Lower leg skin (tissue), 4 donors: ENCODE data around the gene SMOC2. TPM values are rescaled to one million over a fixed set of nuclear protein-coding genes. Genes with fewer than 3 reads are reported as not detected.

ENCODE experiments used
- DNase-seq, 2 donors: peaks; one replicate each; pipeline ENCODE4 v3.0.0-alpha.2; 2019; ENCODE audit warnings: low spot score in 2 of 2
- H3K4me3 ChIP-seq: fragments of 200-600 bp; sonication (generic); 2 replicates; pipeline ENCODE4 v1.5.1; 2017; ENCODE audit warnings: mild to moderate bottlenecking, low read depth; ENCODE audit not compliant: poor library complexity, severe bottlenecking
- CTCF ChIP-seq, 3 donors: fragments of 450-650 bp; IDR thresholded peaks; one replicate each; pipeline ENCODE4 v1.5.1; 2016; ENCODE audit warnings: antibody characterized with exemption in 3 of 3, mild to moderate bottlenecking in 3 of 3, moderate library complexity in 2 of 3
- POLR2A ChIP-seq, 2 donors: fragments of 450-650 bp; IDR thresholded peaks; one replicate each; pipeline ENCODE4 v1.6.1; 2016 to 2017; ENCODE audit warnings: antibody characterized with exemption in 2 of 2, mild to moderate bottlenecking in 1 of 2, moderate library complexity in 1 of 2
- WGBS, 2 donors: methylation state at CpG; one replicate each; pipeline ENCODE4 v1.1.5; 2018; 5-methylcytosine and 5-hydroxymethylcytosine counted together
- intact Hi-C: fragments of 100-400 bp; cut with DNase I; formaldehyde crosslinking; loops from one replicate; pipeline ENCODE4 v1.15.0; 2023; ENCODE audit warnings: low total_unique reads
- total RNA-seq, 4 donors: library from RNA; depleted of rRNA; stranded (reverse); fragments of >200 nt; gene quantifications; one replicate each; pipeline ENCODE4 v1.1.0, GENCODE V29; 2016

The SMOC2 gene
- total RNA-seq, 4 donors from 2014 or later = 12.5 to 26.1 (median 13.0) TPM

- intact Hi-C loops = no loop called here
- WGBS, 2 donors = 88 to 95% methylated on average over 13 of the region's 13 CpGs
Measured at GRCh38 chr6:168623736-168624135, 182.8 kb downstream of the SMOC2 start.

GRCh38 chr6:168624540-168624939 lies 183.6 kb downstream of the SMOC2 start:
- H3K4me3 ChIP-seq = no peak overlapping the region
- no peak for TF ChIP-seq POLR2A (IDR thresholded peaks at IDR 0.05)
- no peak for TF ChIP-seq CTCF (IDR thresholded peaks at IDR 0.05)
- no peak for DNase-seq
- 87 to 95% methylated on average over 2 of the region's 2 CpGs for WGBS, 2 donors
- intact Hi-C loops = no loop called here

More at GRCh38 chr6:168623736-168624135, 182.8 kb downstream of the SMOC2 start:
- no peak for DNase-seq
- TF ChIP-seq CTCF (IDR thresholded peaks at IDR 0.05) = no peak
- TF ChIP-seq POLR2A (IDR thresholded peaks at IDR 0.05) = no peak
- no peak overlapping the region for H3K4me3 ChIP-seq

- intact Hi-C loops = no loop called here
- no peak for DNase-seq
- no peak overlapping the region for H3K4me3 ChIP-seq
- TF ChIP-seq POLR2A (IDR thresholded peaks at IDR 0.05) = no peak
- no peak for TF ChIP-seq CTCF (IDR thresholded peaks at IDR 0.05)
- WGBS, 2 donors = 84 to 93% methylated on average over 13 to 15 of the region's 15 CpGs
Measured at GRCh38 chr6:168624948-168625347, 184.0 kb downstream of the SMOC2 start.

- no peak overlapping the region for H3K4me3 ChIP-seq
- TF ChIP-seq POLR2A (IDR thresholded peaks at IDR 0.05) (no peak), CTCF (IDR thresholded peaks at IDR 0.05) (no peak)
- DNase-seq = no peak
- intact Hi-C loops = no loop called here
- WGBS, 2 donors = 88 to 91% methylated on average over 18 of the region's 18 CpGs
Measured at GRCh38 chr6:168625602-168626001, 184.6 kb downstream of the SMOC2 start.

- intact Hi-C loops = no loop called here
- DNase-seq = no peak
- no peak for TF ChIP-seq CTCF (IDR thresholded peaks at IDR 0.05)
- TF ChIP-seq POLR2A (IDR thresholded peaks at IDR 0.05) = no peak
- WGBS, 2 donors = 86 to 89% methylated on average over 19 of the region's 19 CpGs
- H3K4me3 ChIP-seq = no peak overlapping the region
Measured at GRCh38 chr6:168626046-168626602, 185.1 kb downstream of the SMOC2 start.
